Liver (tissue), 9 donors: ENCODE results near the gene MT3. TPM values are rescaled to one million over a fixed set of nuclear protein-coding genes. Genes with fewer than 3 reads are reported as not detected.

Experiments used
- DNase-seq: peaks from one replicate; pipeline ENCODE4 v3.0.0-alpha.2; 2017; ENCODE audit warnings: low spot score
- H3K27ac ChIP-seq, 2 donors: one replicate each; pipeline ENCODE4 v1.7.0; 2013; ENCODE audit warnings: inconsistent platforms in 2 of 2, low read length in 2 of 2, control low read depth in 1 of 2, low read depth in 1 of 2, mild to moderate bottlenecking in 1 of 2
- H3K27me3 ChIP-seq, 4 donors: one replicate each; pipeline versions ENCODE4 v1.6.1 to v1.7.0; 2013; ENCODE audit warnings: low read length in 3 of 4, inconsistent platforms in 1 of 4, mild to moderate bottlenecking in 1 of 4, moderate library complexity in 1 of 4; ENCODE audit not compliant: control insufficient read depth in 4 of 4, insufficient read depth in 4 of 4
- H3K36me3 ChIP-seq, 4 donors: one replicate each; pipeline versions ENCODE4 v1.6.1 to v1.7.0; 2013; ENCODE audit warnings: low read length in 3 of 4, mild to moderate bottlenecking in 3 of 4, low read depth in 1 of 4, moderate library complexity in 1 of 4; ENCODE audit not compliant: control insufficient read depth in 4 of 4, insufficient read depth in 3 of 4
- H3K4me1 ChIP-seq, 4 donors: one replicate each; pipeline versions ENCODE4 v1.6.1 to v1.7.0; 2013; ENCODE audit warnings: low read length in 3 of 4, mild to moderate bottlenecking in 3 of 4, moderate library complexity in 1 of 4; ENCODE audit not compliant: control insufficient read depth in 4 of 4, insufficient read depth in 4 of 4
- H3K4me3 ChIP-seq, 3 donors: one replicate each; pipeline versions ENCODE4 v1.6.1 to v1.7.0; 2013; ENCODE audit warnings: low read length in 3 of 3, control low read depth in 1 of 3, low read depth in 1 of 3, mild to moderate bottlenecking in 1 of 3
- H3K9ac ChIP-seq, 2 donors: one replicate each; pipeline ENCODE4 v1.7.0; 2013; ENCODE audit warnings: low read length in 2 of 2, mild to moderate bottlenecking in 2 of 2, moderate library complexity in 2 of 2, control low read depth in 1 of 2, low read depth in 1 of 2
- H3K9me3 ChIP-seq, 4 donors: one replicate each; pipeline versions ENCODE4 v1.6.1 to v1.7.0; 2013; ENCODE audit warnings: low read length in 3 of 4; ENCODE audit not compliant: control insufficient read depth in 4 of 4
- ATF3 ChIP-seq: IDR thresholded peaks from 2 replicates; pipeline ENCODE4 v1.6.1; 2016; ENCODE audit warnings: antibody characterized with exemption
- CTCF ChIP-seq: fragments of 150-350 bp; IDR thresholded peaks from 2 replicates; pipeline ENCODE4 v1.5.1; 2017; ENCODE audit warnings: improper control_type of control experiment, low read depth, low read length; ENCODE audit not compliant: missing input control
- EGR1 ChIP-seq, 2 donors: IDR thresholded peaks; 2 replicates each; pipeline ENCODE4 v1.6.1; 2016 to 2018; ENCODE audit warnings: antibody characterized with exemption in 2 of 2, low read depth in 2 of 2
- FOXA1 ChIP-seq: IDR thresholded peaks from 2 replicates; pipeline ENCODE4 v1.6.1; 2016; ENCODE audit warnings: antibody characterized with exemption
- FOXA2 ChIP-seq: IDR thresholded peaks from 2 replicates; pipeline ENCODE4 v1.6.1; 2016; ENCODE audit warnings: antibody characterized with exemption
- GABPA ChIP-seq, 2 donors: IDR thresholded peaks in 1 of 2; conservative IDR thresholded peaks in 1 of 2; 2 replicates each; pipeline ENCODE4 v1.6.1; 2016; ENCODE audit warnings: antibody characterized with exemption in 2 of 2, mild to moderate bottlenecking in 1 of 2, moderate library complexity in 1 of 2
- HNF4A ChIP-seq, 2 donors: conservative IDR thresholded peaks; 2 replicates each; pipeline ENCODE4 v1.6.1; 2016; ENCODE audit warnings: antibody characterized with exemption in 2 of 2, mild to moderate bottlenecking in 2 of 2
- HNF4G ChIP-seq: IDR thresholded peaks from 2 replicates; pipeline ENCODE4 v1.6.1; 2016; ENCODE audit warnings: antibody characterized with exemption
- JUND ChIP-seq, 2 donors: IDR thresholded peaks; 2 replicates each; pipeline ENCODE4 v1.6.1; 2016; ENCODE audit warnings: antibody characterized with exemption in 2 of 2
- MAX ChIP-seq: IDR thresholded peaks from 2 replicates; pipeline ENCODE4 v1.6.1; 2016; ENCODE audit warnings: antibody characterized with exemption
- NR2F2 ChIP-seq: IDR thresholded peaks from 2 replicates; pipeline ENCODE4 v1.6.1; 2016; ENCODE audit warnings: antibody characterized with exemption
- RAD21 ChIP-seq, 2 donors: IDR thresholded peaks; 2 replicates each; pipeline ENCODE4 v1.6.1; 2016; ENCODE audit warnings: antibody characterized with exemption in 2 of 2, mild to moderate bottlenecking in 2 of 2
- REST ChIP-seq: IDR thresholded peaks from 2 replicates; pipeline ENCODE4 v1.6.1; 2016; ENCODE audit warnings: antibody characterized with exemption, mild to moderate bottlenecking
- RXRA ChIP-seq, 2 donors: IDR thresholded peaks; 2 replicates each; pipeline ENCODE4 v1.6.1; 2017 to 2018; ENCODE audit warnings: antibody characterized with exemption in 2 of 2, mild to moderate bottlenecking in 1 of 2
- SP1 ChIP-seq: IDR thresholded peaks from 2 replicates; pipeline ENCODE4 v1.6.1; 2018; ENCODE audit warnings: antibody characterized with exemption, mild to moderate bottlenecking
- TAF1 ChIP-seq: conservative IDR thresholded peaks from 2 replicates; pipeline ENCODE4 v1.6.1; 2016; ENCODE audit warnings: antibody characterized with exemption, mild to moderate bottlenecking
- YY1 ChIP-seq: IDR thresholded peaks from 2 replicates; pipeline ENCODE4 v1.6.1; 2016; ENCODE audit warnings: antibody characterized with exemption, mild to moderate bottlenecking
- ZBTB33 ChIP-seq: IDR thresholded peaks from 2 replicates; pipeline ENCODE4 v1.6.1; 2016; ENCODE audit warnings: antibody characterized with exemption
- WGBS: extraction: QIAGEN DNeasy Blood & Tissue Kit; methylation state at CpG from one replicate; pipeline ENCODE4 v1.1.7; 2013; 5-methylcytosine and 5-hydroxymethylcytosine counted together
- polyA plus RNA-seq, 2 donors: library from polyadenylated mRNA; stranded (reverse) in 1 of 2; unstranded in 1 of 2; fragments of 200-250 nt in 1 of 2; fragments of >200 nt in 1 of 2; fragmentation: Nextera tagmentation in 1 of 2; extraction: Ambion mirVana in 1 of 2; gene quantifications; one replicate each; pipeline versions ENCODE4 v1.2.1 to v1.2.3, GENCODE V29; 2013 to 2015
- total RNA-seq, 2 donors: library from RNA; depleted of rRNA; stranded (reverse); fragments of >200 nt; gene quantifications; one replicate each; pipeline ENCODE4 v1.2.3, GENCODE V29; 2014
- donor health status: healthy.
- donor health status: healthy.
- donor health status: healthy.
- donor health status: healthy.
- donor health status: healthy.

Gene MT3
- total and polyA plus RNA-seq, 4 donors: not detected

GRCh38 chr16:56611281-56611833, 22.0 kb downstream of the MT3 start:
- Histone ChIP-seq H3K27ac (peak overlapping the region; percentile 98 to 99), H3K27me3 (no peaks in the 10 kb centered on the region), H3K4me1 (peaks cover 0 to 27% (median 7%) of the 10 kb centered on the region in 4 donors), H3K4me3 (peak overlapping the region in 2 of 3 donors; percentile 88 to 90), H3K9me3 (no peaks in the 10 kb centered on the region), H3K36me3 (no peaks in the 10 kb centered on the region), H3K9ac (peak overlapping the region; percentile 84 to 98)
- TF ChIP-seq CTCF (no peak), TAF1 (peak; percentile 44), ZBTB33 (peak; percentile 88), GABPA (IDR thresholded peaks at IDR 0.05 in 1 of 2, conservative IDR thresholded peaks at IDR 0.05 in 1 of 2) (peak in 1 of 2 donors; percentile 58), HNF4A (conservative IDR thresholded peaks at IDR 0.05) (peak; percentile 84 to 91), ATF3 (peak; percentile 83), YY1 (peak; percentile 89), JUND (IDR thresholded peaks at IDR 0.05) (peak; percentile 94 to 95), MAX (peak; percentile 93), SP1 (peak; percentile 100), RAD21 (IDR thresholded peaks at IDR 0.05) (peak; percentile 59 to 68), RXRA (IDR thresholded peaks at IDR 0.05) (peak; percentile 100), REST (peak; percentile 90), FOXA1 (peak; percentile 94), EGR1 (IDR thresholded peaks at IDR 0.05; ENCODE audit: low read depth in 2 of 2) (peak; percentile 48 to 77), FOXA2 (peak; percentile 77), HNF4G (peak; percentile 46), NR2F2 (peak; percentile 86)
- WGBS: 27% methylated on average over 2 of the region's 2 CpGs
- DNase-seq: no peak
